Daoy (cell line): ENCODE measurements around the gene L1CAM. TPM values are rescaled to one million over a fixed set of nuclear protein-coding genes. Genes with fewer than 3 reads are reported as not detected.

Experiments used
- total RNA-seq: library from RNA; depleted of rRNA; stranded (reverse); fragments of >200 nt; shearing (Covaris generic); gene quantifications from 2 replicates; pipeline ENCODE4 v1.2.3, GENCODE V29; 2014; rRNA removed

Gene L1CAM
- total RNA-seq, 1 experiment from 2014 or later, result 7.4 TPM

Other genes with a start within 250 kb of the L1CAM start
- 10.2 and 16.4 TPM in 2 replicates for gene DUSP9, start 239.0 kb downstream of the L1CAM start, total RNA-seq
- not detected in 2 replicates for gene PNCK, start 212.4 kb downstream of the L1CAM start, total RNA-seq
- 6.3 and 7.5 TPM in 2 replicates for gene SLC6A8, start 198.2 kb downstream of the L1CAM start, total RNA-seq
- gene BCAP31, start 161.8 kb downstream of the L1CAM start, total RNA-seq, result 146 and 203 TPM in 2 replicates
- 4.8 and 5.0 TPM in 2 replicates for gene ABCD1, start 161.3 kb downstream of the L1CAM start, total RNA-seq
- gene PLXNB3, start 121.9 kb downstream of the L1CAM start, total RNA-seq, result 0.97 and 1.0 TPM in 2 replicates
- 0.11 and 0.54 TPM in 2 replicates for gene SRPK3, start 105.1 kb downstream of the L1CAM start, total RNA-seq
- 36.9 and 41.0 TPM in 2 replicates for gene IDH3G, start 91.8 kb downstream of the L1CAM start, total RNA-seq
- gene SSR4, start 91.5 kb downstream of the L1CAM start, total RNA-seq, result 81.8 and 107 TPM in 2 replicates
- 5.7 and 7.5 TPM in 2 replicates for gene PDZD4, start 55.6 kb downstream of the L1CAM start, total RNA-seq
- 1.1 TPM in 1 of 2 replicates, not detected in the other for gene AVPR2, start 18.5 kb upstream of the L1CAM start, total RNA-seq
- 2.2 and 2.6 TPM in 2 replicates for gene ARHGAP4, start 40.1 kb upstream of the L1CAM start, total RNA-seq
- gene NAA10, start 48.9 kb upstream of the L1CAM start, total RNA-seq, result 85.9 and 128 TPM in 2 replicates
- gene RENBP, start 58.5 kb upstream of the L1CAM start, total RNA-seq, result 0.11 and 0.18 TPM in 2 replicates
- 38.0 and 38.1 TPM in 2 replicates for gene HCFC1, start 85.6 kb upstream of the L1CAM start, total RNA-seq
- 0.86 and 1.5 TPM in 2 replicates for gene TMEM187, start 86.6 kb upstream of the L1CAM start, total RNA-seq
- 49.2 and 50.3 TPM in 2 replicates for gene IRAK1, start 133.7 kb upstream of the L1CAM start, total RNA-seq
- gene MECP2, start 211.5 kb upstream of the L1CAM start, total RNA-seq, result 12.1 and 14.2 TPM in 2 replicates